OCI-LY1 (cell line): Measurements from ENCODE around the gene KCNC4.

Source experiments
- EZH2 ChIP-seq: fragments of 200-600 bp; sonication (generic), shearing (Covaris generic); IDR thresholded peaks from 2 replicates; pipeline ENCODE4 v1.8.0; 2017; ENCODE audit warnings: borderline replicate concordance, mixed run types, mild to moderate bottlenecking, antibody characterized with exemption, low read length, moderate library complexity, mixed read lengths
- TF ChIP-seq, protein P1 (sequence below): fragments of 200-600 bp; sonication (generic), shearing (Covaris generic); IDR thresholded peaks from 2 replicates; pipeline ENCODE4 v1.5.1; 2017; ENCODE audit warnings: mild to moderate bottlenecking, antibody characterized with exemption, low read length, moderate library complexity, mixed read lengths

DNA sequence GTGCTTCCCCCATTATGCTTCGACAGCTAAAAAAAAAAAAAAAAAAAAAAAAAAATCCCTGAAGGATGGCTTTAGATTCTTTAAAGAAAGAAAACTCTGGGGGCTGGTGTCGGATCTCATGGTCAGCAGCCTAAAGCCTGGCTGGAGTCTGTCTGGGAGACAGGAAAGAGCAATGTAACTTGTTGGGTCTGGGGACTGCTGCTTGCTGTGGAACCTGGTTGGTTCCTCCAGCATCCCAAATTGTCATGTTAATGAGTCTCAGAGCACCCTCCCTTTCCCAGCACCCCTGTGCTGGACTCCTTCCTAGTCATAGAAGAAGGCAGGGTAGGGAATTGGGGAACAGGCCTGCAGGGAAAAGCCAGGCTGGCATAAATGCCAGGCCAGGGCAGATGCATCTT, 3.0 kb downstream of the KCNC4 start:
- TF ChIP-seq, protein P1, sequence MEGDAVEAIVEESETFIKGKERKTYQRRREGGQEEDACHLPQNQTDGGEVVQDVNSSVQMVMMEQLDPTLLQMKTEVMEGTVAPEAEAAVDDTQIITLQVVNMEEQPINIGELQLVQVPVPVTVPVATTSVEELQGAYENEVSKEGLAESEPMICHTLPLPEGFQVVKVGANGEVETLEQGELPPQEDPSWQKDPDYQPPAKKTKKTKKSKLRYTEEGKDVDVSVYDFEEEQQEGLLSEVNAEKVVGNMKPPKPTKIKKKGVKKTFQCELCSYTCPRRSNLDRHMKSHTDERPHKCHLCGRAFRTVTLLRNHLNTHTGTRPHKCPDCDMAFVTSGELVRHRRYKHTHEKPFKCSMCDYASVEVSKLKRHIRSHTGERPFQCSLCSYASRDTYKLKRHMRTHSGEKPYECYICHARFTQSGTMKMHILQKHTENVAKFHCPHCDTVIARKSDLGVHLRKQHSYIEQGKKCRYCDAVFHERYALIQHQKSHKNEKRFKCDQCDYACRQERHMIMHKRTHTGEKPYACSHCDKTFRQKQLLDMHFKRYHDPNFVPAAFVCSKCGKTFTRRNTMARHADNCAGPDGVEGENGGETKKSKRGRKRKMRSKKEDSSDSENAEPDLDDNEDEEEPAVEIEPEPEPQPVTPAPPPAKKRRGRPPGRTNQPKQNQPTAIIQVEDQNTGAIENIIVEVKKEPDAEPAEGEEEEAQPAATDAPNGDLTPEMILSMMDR = no peak
- TF ChIP-seq EZH2 = no peak
